HEK293 (cell line): ENCODE measurements around the gene PSD4.

Source experiments
- CTCF ChIA-PET: fragments of 350-600 bp; formaldehyde crosslinking; extraction: SDS; loops from one replicate; lab custom pipeline; 2021; ENCODE audit warnings: antibody characterized with exemption; lab: Yijun Ruan, JAX
- POLR2A ChIA-PET: fragments of 300-600 bp; formaldehyde crosslinking; extraction: SDS; loops from one replicate; lab custom pipeline; 2020; ENCODE audit warnings: antibody characterized with exemption, inconsistent platforms; lab: Yijun Ruan, JAX
- H3K27ac ChIP-seq: fragments of 200-500 bp; sonication (Bioruptor generic); 2 replicates; pipeline ENCODE4 v1.5.1; 2014; ENCODE audit warnings: low read depth, low read length, control low read depth, inconsistent platforms; ENCODE audit errors: extremely low read depth
- H3K36me3 ChIP-seq, 2 experiments: fragments of 200-500 bp in 1 of 2; sonication (Bioruptor generic) in 1 of 2; 1 replicate in 1 of 2; 2 replicates in 1 of 2; pipeline ENCODE4 v1.5.1; 2014 to 2017; ENCODE audit warnings: inconsistent platforms in 2 of 2, low read length in 2 of 2; ENCODE audit not compliant: control insufficient read depth in 2 of 2, insufficient read depth in 1 of 2
- H3K4me1 ChIP-seq: fragments of 200-500 bp; sonication (Bioruptor generic); 2 replicates; pipeline ENCODE4 v1.5.1; 2014; ENCODE audit warnings: mild to moderate bottlenecking, low read length, inconsistent platforms; ENCODE audit not compliant: control insufficient read depth, insufficient read depth
- H3K4me3 ChIP-seq: 2 replicates; pipeline ENCODE4 v1.5.1; 2011; ENCODE audit warnings: low read depth, mild to moderate bottlenecking, control low read depth, low read length, moderate library complexity
- H3K9me3 ChIP-seq: fragments of 200-500 bp; sonication (Bioruptor generic); 2 replicates; pipeline ENCODE4 v1.5.1; 2014; ENCODE audit warnings: low read depth, low read length, inconsistent platforms; ENCODE audit not compliant: control insufficient read depth, insufficient read depth
- FEZF1 ChIP-seq: fragments of 450-650 bp; formaldehyde crosslinking; IDR thresholded peaks from 2 replicates; pipeline ENCODE4 v1.5.1; 2016; ENCODE audit warnings: missing biosample characterization, missing genetic modification characterization
- HOXC10 ChIP-seq: sonication (generic); formaldehyde crosslinking; IDR thresholded peaks from 2 replicates; pipeline ENCODE4 v1.8.1; 2023; ENCODE audit warnings: mild to moderate bottlenecking, missing genetic modification reagents
- INSM2 ChIP-seq: fragments of 450-650 bp; formaldehyde crosslinking; IDR thresholded peaks from 2 replicates; pipeline ENCODE4 v1.5.1; 2016; ENCODE audit warnings: missing biosample characterization, missing genetic modification characterization
- KLF10 ChIP-seq: fragments of 450-650 bp; IDR thresholded peaks from 2 replicates; pipeline ENCODE4 v1.5.1; 2018; ENCODE audit warnings: missing biosample characterization, mild to moderate bottlenecking, missing genetic modification characterization
- KLF7 ChIP-seq: fragments of 450-650 bp; formaldehyde crosslinking; IDR thresholded peaks from 2 replicates; pipeline ENCODE4 v1.5.1; 2016; ENCODE audit warnings: missing biosample characterization, missing genetic modification characterization, borderline replicate concordance
- OVOL3 ChIP-seq: fragments of 450-650 bp; formaldehyde crosslinking; IDR thresholded peaks from 2 replicates; pipeline ENCODE4 v1.5.1; 2016; ENCODE audit warnings: missing biosample characterization, missing genetic modification characterization
- SALL2 ChIP-seq: fragments of 450-650 bp; formaldehyde crosslinking; IDR thresholded peaks from 2 replicates; pipeline ENCODE4 v1.5.0; 2017; ENCODE audit warnings: missing biosample characterization, mild to moderate bottlenecking, missing genetic modification characterization, borderline replicate concordance
- SCRT2 ChIP-seq: fragments of 450-650 bp; formaldehyde crosslinking; IDR thresholded peaks from 2 replicates; pipeline ENCODE4 v1.5.1; 2016; ENCODE audit warnings: missing biosample characterization, missing genetic modification characterization
- SP2 ChIP-seq: fragments of 450-650 bp; formaldehyde crosslinking; IDR thresholded peaks from 2 replicates; pipeline ENCODE4 v1.5.1; 2016; ENCODE audit warnings: missing biosample characterization, missing genetic modification characterization
- SP7 ChIP-seq: fragments of 450-650 bp; formaldehyde crosslinking; IDR thresholded peaks from 2 replicates; pipeline ENCODE4 v1.5.1; 2016; ENCODE audit warnings: missing biosample characterization, missing genetic modification characterization
- ZBTB10 ChIP-seq: fragments of 450-650 bp; formaldehyde crosslinking; IDR thresholded peaks from 2 replicates; pipeline ENCODE4 v1.5.1; 2016; ENCODE audit warnings: missing biosample characterization, missing genetic modification characterization
- ZBTB49 ChIP-seq: fragments of 450-650 bp; formaldehyde crosslinking; IDR thresholded peaks from 2 replicates; pipeline ENCODE4 v1.5.1; 2016; ENCODE audit warnings: missing biosample characterization, missing genetic modification characterization, low read depth
- ZBTB8A ChIP-seq: fragments of 450-650 bp; formaldehyde crosslinking; IDR thresholded peaks from 2 replicates; pipeline ENCODE4 v1.5.1; 2016; ENCODE audit warnings: missing biosample characterization, missing genetic modification characterization
- ZNF121 ChIP-seq: fragments of 450-650 bp; formaldehyde crosslinking; IDR thresholded peaks from 2 replicates; pipeline ENCODE4 v1.5.1; 2016; ENCODE audit warnings: missing biosample characterization, missing genetic modification characterization
- ZNF138 ChIP-seq: fragments of 450-650 bp; formaldehyde crosslinking; IDR thresholded peaks from 2 replicates; pipeline ENCODE4 v1.5.1; 2016; ENCODE audit warnings: missing biosample characterization, missing genetic modification characterization, borderline replicate concordance
- ZNF157 ChIP-seq: fragments of 450-650 bp; formaldehyde crosslinking; IDR thresholded peaks from 2 replicates; pipeline ENCODE4 v1.5.1; 2016; ENCODE audit warnings: missing biosample characterization, missing genetic modification characterization
- ZNF398 ChIP-seq: fragments of 450-650 bp; formaldehyde crosslinking; IDR thresholded peaks from 2 replicates; pipeline ENCODE4 v1.5.1; 2017; ENCODE audit warnings: missing biosample characterization, missing genetic modification characterization
- ZNF404 ChIP-seq: fragments of 450-650 bp; formaldehyde crosslinking; IDR thresholded peaks from 2 replicates; pipeline ENCODE4 v1.5.1; 2017; ENCODE audit warnings: missing biosample characterization, missing genetic modification characterization
- ZNF416 ChIP-seq: fragments of 450-650 bp; formaldehyde crosslinking; IDR thresholded peaks from 2 replicates; pipeline ENCODE4 v1.5.1; 2016; ENCODE audit warnings: missing biosample characterization, missing genetic modification characterization
- ZNF473 ChIP-seq: fragments of 450-650 bp; formaldehyde crosslinking; IDR thresholded peaks from 2 replicates; pipeline ENCODE4 v1.5.1; 2017; ENCODE audit warnings: missing biosample characterization, missing genetic modification characterization
- ZNF513 ChIP-seq: fragments of 450-650 bp; IDR thresholded peaks from 2 replicates; pipeline ENCODE4 v1.5.1; 2018; ENCODE audit warnings: missing biosample characterization, missing genetic modification characterization
- ZNF707 ChIP-seq: fragments of 450-650 bp; formaldehyde crosslinking; IDR thresholded peaks from 2 replicates; pipeline ENCODE4 v1.5.1; 2016; ENCODE audit warnings: missing biosample characterization, missing genetic modification characterization
- ZNF768 ChIP-seq: fragments of 450-650 bp; formaldehyde crosslinking; IDR thresholded peaks from 2 replicates; pipeline ENCODE4 v1.5.1; 2018; ENCODE audit warnings: missing biosample characterization, mild to moderate bottlenecking, missing genetic modification characterization
- ZNF792 ChIP-seq: fragments of 450-650 bp; formaldehyde crosslinking; IDR thresholded peaks from 2 replicates; pipeline ENCODE4 v1.5.1; 2016; ENCODE audit warnings: missing biosample characterization, missing genetic modification characterization
- ZSCAN23 ChIP-seq: fragments of 450-650 bp; formaldehyde crosslinking; IDR thresholded peaks from 2 replicates; pipeline ENCODE4 v1.5.1; 2016; ENCODE audit warnings: missing biosample characterization, missing genetic modification characterization
- ZSCAN30 ChIP-seq: fragments of 450-650 bp; IDR thresholded peaks from 2 replicates; pipeline ENCODE4 v1.5.1; 2018; ENCODE audit warnings: missing biosample characterization, mild to moderate bottlenecking, missing genetic modification characterization, moderate library complexity

The PSD4 gene

GRCh38 chr2:113201496-113202304 is 27.9 kb downstream of the PSD4 start (continued):
- TF ChIP-seq ZBTB10 (no peak), ZNF768 (no peak), HOXC10 (CRISPR knock-in tag) (no peak), ZSCAN23 (tag by site-specific recombination) (no peak), KLF7 (tag by site-specific recombination) (no peak), ZNF121 (no peak), INSM2 (tag by site-specific recombination) (no peak), ZNF157 (tag by site-specific recombination) (no peak)

GRCh38 chr2:113202305-113203216 is 28.8 kb downstream of the PSD4 start:
- no peak overlapping the region for H3K27ac ChIP-seq
- POLR2A ChIA-PET: no interaction called here
- no peaks in the 10 kb centered on the region for H3K9me3 ChIP-seq
- TF ChIP-seq ZNF404 (no peak), ZNF416 (no peak), SP7 (no peak), ZNF513 (tag by site-specific recombination) (no peak), ZBTB49 (no peak), ZSCAN30 (tag by site-specific recombination) (no peak), ZBTB8A (tag by site-specific recombination) (no peak), SALL2 (tag by site-specific recombination) (no peak), OVOL3 (no peak), SCRT2 (tag by site-specific recombination) (no peak), ZNF473 (tag by site-specific recombination) (no peak), FEZF1 (tag by site-specific recombination) (no peak), ZNF707 (no peak), ZNF792 (tag by site-specific recombination) (no peak), ZNF138 (tag by site-specific recombination) (no peak), SP2 (tag by site-specific recombination) (no peak), KLF10 (tag by site-specific recombination) (no peak), ZNF398 (no peak)

More at GRCh38 chr2:113202305-113203216, 28.8 kb downstream of the PSD4 start:
- no peak overlapping the region for H3K4me3 ChIP-seq
- H3K4me1 ChIP-seq: no peaks in the 10 kb centered on the region
- CTCF ChIA-PET: interaction anchor here (0.6 to 11.8 kb wide), 15 partner anchors 10 to 187 kb away, joined by 3 to 177 read pairs (median 8); no protein-coding TSS in a partner anchor
- H3K36me3 ChIP-seq: no peaks in the 10 kb centered on the region
